Ascending aorta (tissue), 2 donors: ENCODE measurements around the gene RPAP3. TPM values are rescaled to one million over a fixed set of nuclear protein-coding genes. Genes with fewer than 3 reads are reported as not detected.

Experiments
- DNase-seq, 2 donors: peaks; one replicate each; pipeline ENCODE4 v3.0.0-alpha.2; 2019; ENCODE audit warnings: low spot score in 2 of 2
- H3K27ac ChIP-seq, 2 donors: fragments of 200-600 bp; sonication (generic); one replicate each; pipeline ENCODE4 v1.5.1; 2016 to 2017; ENCODE audit warnings: mild to moderate bottlenecking in 1 of 2
- H3K27me3 ChIP-seq: fragments of 200-600 bp; sonication (generic); one replicate; pipeline ENCODE4 v1.5.1; 2017
- H3K36me3 ChIP-seq, 2 donors: fragments of 200-600 bp; sonication (generic); one replicate each; pipeline ENCODE4 v1.5.1; 2016
- H3K4me1 ChIP-seq, 2 donors: fragments of 200-600 bp; sonication (generic); one replicate each; pipeline ENCODE4 v1.5.1; 2016 to 2017; ENCODE audit warnings: mild to moderate bottlenecking in 1 of 2
- H3K4me3 ChIP-seq, 2 donors: fragments of 200-600 bp; sonication (generic); one replicate each; pipeline ENCODE4 v1.5.1; 2016 to 2017; ENCODE audit warnings: mild to moderate bottlenecking in 1 of 2
- H3K9me3 ChIP-seq, 2 donors: fragments of 200-600 bp; sonication (generic); one replicate each; pipeline ENCODE4 v1.5.1; 2016
- CTCF ChIP-seq, 3 experiments: fragments of 200-600 bp in 2 of 3; fragments of 450-650 bp in 1 of 3; sonication (generic) in 2 of 3; IDR thresholded peaks; one replicate each; pipeline ENCODE4 v1.5.1; 2016 to 2019; ENCODE audit warnings: antibody characterized with exemption in 3 of 3, mild to moderate bottlenecking in 1 of 3, moderate library complexity in 1 of 3
- intact Hi-C: fragments of 100-400 bp; cut with DNase I; formaldehyde crosslinking; loops from one replicate; pipeline ENCODE4 v1.15.1; 2023
- total RNA-seq: library from RNA; depleted of rRNA; stranded (reverse); fragments of >200 nt; gene quantifications from one replicate; pipeline ENCODE4 v1.1.0, GENCODE V29; 2016

RPAP3 gene
- total RNA-seq, 1 donor from 2014 or later: 8.1 TPM

GRCh38 chr12:47737936-47738594 is 32.2 kb upstream of the RPAP3 start:
- Histone ChIP-seq H3K27ac (peak overlapping the region; percentile 80 to 86), H3K9me3 (no peaks in the 10 kb centered on the region), H3K36me3 (peaks cover 0 to 20% of the 10 kb centered on the region in 2 donors), H3K4me3 (no peak overlapping the region), H3K4me1 (peaks cover 18 to 45% of the 10 kb centered on the region in 2 donors), H3K27me3 (no peaks in the 10 kb centered on the region)
- intact Hi-C loops: loop anchor here (1.0 kb wide), 2 partner anchors 15 to 21 kb away; no protein-coding TSS in a partner anchor
- no peak for DNase-seq
- TF ChIP-seq CTCF (IDR thresholded peaks at IDR 0.05): no peak

GRCh38 chr12:47736877-47737676 is 31.2 kb upstream of the RPAP3 start:
- DNase-seq: peak; percentile 77 to 95
- no peak for TF ChIP-seq CTCF (IDR thresholded peaks at IDR 0.05)
- no peaks in the 10 kb centered on the region for H3K27me3 ChIP-seq
- peak overlapping the region in 1 of 2 donors; percentile 9 for H3K4me3 ChIP-seq
- intact Hi-C loops: loop anchor here (1.0 kb wide), 2 partner anchors 16 to 20 kb away; no protein-coding TSS in a partner anchor
- no peaks in the 10 kb centered on the region for H3K9me3 ChIP-seq
- H3K27ac ChIP-seq: peak overlapping the region; percentile 80 to 86
- H3K4me1 ChIP-seq: peaks cover 18 to 45% of the 10 kb centered on the region in 2 donors
- H3K36me3 ChIP-seq: peaks cover 0 to 19% of the 10 kb centered on the region in 2 donors

- H3K27me3 ChIP-seq: no peaks in the 10 kb centered on the region
- intact Hi-C loops: no loop called here
- H3K36me3 ChIP-seq: peaks cover 0 to 19% of the 10 kb centered on the region in 2 donors
- H3K4me1 ChIP-seq: peaks cover 18 to 38% of the 10 kb centered on the region in 2 donors
- no peak for DNase-seq
- no peak for TF ChIP-seq CTCF (IDR thresholded peaks at IDR 0.05)
- no peak overlapping the region for H3K4me3 ChIP-seq
- no peaks in the 10 kb centered on the region for H3K9me3 ChIP-seq
- H3K27ac ChIP-seq: peak overlapping the region; percentile 80 to 86
Observed at GRCh38 chr12:47736216-47736615, 30.4 kb upstream of the RPAP3 start.

- H3K27me3 ChIP-seq: no peaks in the 10 kb centered on the region
- peak overlapping the region; percentile 80 to 86 for H3K27ac ChIP-seq
- no peak overlapping the region for H3K4me3 ChIP-seq
- peaks cover 18 to 34% of the 10 kb centered on the region in 2 donors for H3K4me1 ChIP-seq
- DNase-seq: no peak
- H3K9me3 ChIP-seq: no peaks in the 10 kb centered on the region
- TF ChIP-seq CTCF (IDR thresholded peaks at IDR 0.05): no peak
- intact Hi-C loops: no loop called here
- H3K36me3 ChIP-seq: peaks cover 0 to 18% of the 10 kb centered on the region in 2 donors
Observed at GRCh38 chr12:47735649-47736048, 29.8 kb upstream of the RPAP3 start.

GRCh38 chr12:47734725-47735480 is 29.1 kb upstream of the RPAP3 start:
- Histone ChIP-seq H3K9me3 (no peaks in the 10 kb centered on the region), H3K4me3 (no peak overlapping the region), H3K36me3 (peaks cover 0 to 10% of the 10 kb centered on the region in 2 donors), H3K27me3 (no peaks in the 10 kb centered on the region), H3K4me1 (peaks cover 18 to 34% of the 10 kb centered on the region in 2 donors), H3K27ac (peak overlapping the region; percentile 80 to 86)
- no peak for DNase-seq
- TF ChIP-seq CTCF (IDR thresholded peaks at IDR 0.05): no peak
- intact Hi-C loops: no loop called here
